Small intestine (tissue), 7 donors: ENCODE measurements around the gene HMGN5. TPM values are rescaled to one million over a fixed set of nuclear protein-coding genes. Genes with fewer than 3 reads are reported as not detected.

ENCODE experiments used
- DNase-seq, 2 donors: peaks; one replicate each; pipeline versions ENCODE4 v3.0.0 to v3.0.0-alpha.2; 2013
- FAIRE-seq: peaks from 2 replicates; lab custom pipeline; 2012; peaks lifted over from hg19 to GRCh38; lab: Jason Lieb, UNC
- H3K27ac ChIP-seq, 3 donors: one replicate each; pipeline ENCODE4 v1.5.1; 2013; ENCODE audit warnings: low read length in 2 of 3, mild to moderate bottlenecking in 2 of 3, control low read depth in 1 of 3, inconsistent platforms in 1 of 3, low read depth in 1 of 3, moderate library complexity in 1 of 3
- H3K27me3 ChIP-seq, 3 donors: one replicate each; pipeline ENCODE4 v1.6.1; 2013; ENCODE audit warnings: low read length in 3 of 3, inconsistent platforms in 1 of 3; ENCODE audit not compliant: control insufficient read depth in 3 of 3, insufficient read depth in 3 of 3
- H3K36me3 ChIP-seq, 3 donors: one replicate each; pipeline ENCODE4 v1.6.1; 2013; ENCODE audit warnings: low read length in 3 of 3, inconsistent platforms in 1 of 3, low read depth in 1 of 3, mild to moderate bottlenecking in 1 of 3, moderate library complexity in 1 of 3; ENCODE audit not compliant: control insufficient read depth in 3 of 3, insufficient read depth in 2 of 3
- H3K4me1 ChIP-seq, 3 donors: one replicate each; pipeline ENCODE4 v1.6.1; 2013; ENCODE audit warnings: low read length in 2 of 3, inconsistent platforms in 1 of 3, low read depth in 1 of 3, mild to moderate bottlenecking in 1 of 3, moderate library complexity in 1 of 3; ENCODE audit not compliant: control insufficient read depth in 3 of 3, insufficient read depth in 2 of 3
- H3K4me3 ChIP-seq, 3 donors: one replicate each; pipeline ENCODE4 v1.5.1; 2013; ENCODE audit warnings: low read length in 3 of 3, control low read depth in 1 of 3, inconsistent platforms in 1 of 3, low read depth in 1 of 3, mild to moderate bottlenecking in 1 of 3, moderate library complexity in 1 of 3
- H3K9me3 ChIP-seq, 2 donors: one replicate each; pipeline ENCODE4 v1.6.1; 2013; ENCODE audit warnings: low read depth in 1 of 2, low read length in 1 of 2; ENCODE audit not compliant: control insufficient read depth in 2 of 2, insufficient read depth in 1 of 2
- WGBS, 3 donors: extraction: QIAGEN DNeasy Blood & Tissue Kit; methylation state at CpG; one replicate each; pipeline ENCODE4 v1.1.7; 2013; 5-methylcytosine and 5-hydroxymethylcytosine counted together
- polyA plus RNA-seq, 4 donors: library from polyadenylated mRNA; stranded (reverse) in 3 of 4; unstranded in 1 of 4; fragments of 200-250 nt in 3 of 4; fragments of 120-200 nt in 1 of 4; gene quantifications; one replicate each; pipeline versions ENCODE4 v1.2.1 to v1.2.3, GENCODE V29; 2013
- donor health status: healthy with polysubstance abuse.
- donor health status: control.
- donor health status: control.
- donor health status: Bipolar disorder and iron deficiency.
- donor health status: healthy.

Gene HMGN5
- polyA plus RNA-seq, 4 donors, result 10.8 to 32.0 (median 17.7) TPM

- no peaks in the 10 kb centered on the region for H3K4me1 ChIP-seq
- FAIRE-seq, result no peak
- WGBS, 3 donors, result 67 to 86% (median 71%) methylated on average over 1 to 2 of the region's 2 CpGs
- peak overlapping the region in 1 of 3 donors; percentile 74 for H3K27ac ChIP-seq
- H3K36me3 ChIP-seq, result no peaks in the 10 kb centered on the region
- H3K9me3 ChIP-seq, result peaks cover 0 to 2% of the 10 kb centered on the region in 2 donors
- no peaks in the 10 kb centered on the region for H3K27me3 ChIP-seq
- H3K4me3 ChIP-seq, result no peak overlapping the region
- no peak for DNase-seq
Observed at GRCh38 chrX:81229901-81230300, 28.2 kb upstream of the HMGN5 start.

GRCh38 chrX:81229229-81229628 lies 27.5 kb upstream of the HMGN5 start:
- no peaks in the 10 kb centered on the region for H3K4me1 ChIP-seq
- peak overlapping the region in 1 of 3 donors; percentile 5 for H3K4me3 ChIP-seq
- H3K9me3 ChIP-seq, result peaks cover 0 to 2% of the 10 kb centered on the region in 2 donors
- DNase-seq (peak; percentile 5 to 81), FAIRE-seq (no peak)
- H3K27ac ChIP-seq, result peak overlapping the region in 2 of 3 donors; percentile 14 to 74
- H3K27me3 ChIP-seq, result no peaks in the 10 kb centered on the region
- no peaks in the 10 kb centered on the region for H3K36me3 ChIP-seq
- 33 to 56% (median 37%) methylated on average over 2 to 3 of the region's 3 CpGs for WGBS, 3 donors

- no peak overlapping the region for H3K27ac ChIP-seq
- no peaks in the 10 kb centered on the region for H3K27me3 ChIP-seq
- H3K4me1 ChIP-seq, result no peaks in the 10 kb centered on the region
- no peaks in the 10 kb centered on the region for H3K9me3 ChIP-seq
- H3K4me3 ChIP-seq, result no peak overlapping the region
- DNase-seq (no peak), FAIRE-seq (no peak)
- H3K36me3 ChIP-seq, result no peaks in the 10 kb centered on the region
- 63 to 86% (median 74%) methylated on average over 1 of the region's 1 CpG for WGBS, 3 donors
Observed at GRCh38 chrX:81215685-81216084, 14.0 kb upstream of the HMGN5 start.

GRCh38 chrX:81208916-81209315 lies 7.2 kb upstream of the HMGN5 start:
- H3K4me3 ChIP-seq, result no peak overlapping the region
- H3K27me3 ChIP-seq, result no peaks in the 10 kb centered on the region
- DNase-seq (no peak), FAIRE-seq (no peak)
- 73 to 93% (median 86%) methylated on average over 8 of the region's 8 CpGs for WGBS, 3 donors
- H3K36me3 ChIP-seq, result no peaks in the 10 kb centered on the region
- no peak overlapping the region for H3K27ac ChIP-seq
- H3K9me3 ChIP-seq, result no peaks in the 10 kb centered on the region
- no peaks in the 10 kb centered on the region for H3K4me1 ChIP-seq

- 21 to 25% (median 23%) methylated on average over 1 of the region's 1 CpG for WGBS, 3 donors
- Histone ChIP-seq H3K4me1 (no peaks in the 10 kb centered on the region), H3K4me3 (no peak overlapping the region), H3K27me3 (no peaks in the 10 kb centered on the region), H3K27ac (no peak overlapping the region), H3K9me3 (no peaks in the 10 kb centered on the region), H3K36me3 (no peaks in the 10 kb centered on the region)
- no peak for FAIRE-seq
- no peak for DNase-seq
Observed at GRCh38 chrX:81206476-81206875, 4.8 kb upstream of the HMGN5 start.

GRCh38 chrX:81205551-81205950 lies 3.8 kb upstream of the HMGN5 start:
- Histone ChIP-seq H3K27ac (no peak overlapping the region), H3K36me3 (no peaks in the 10 kb centered on the region), H3K27me3 (no peaks in the 10 kb centered on the region), H3K4me3 (no peak overlapping the region), H3K9me3 (no peaks in the 10 kb centered on the region), H3K4me1 (no peaks in the 10 kb centered on the region)
- no peak for FAIRE-seq
- 74 to 95% (median 87%) methylated on average over 2 of the region's 2 CpGs for WGBS, 3 donors
- no peak for DNase-seq

GRCh38 chrX:81202943-81203342 lies 1.2 kb upstream of the HMGN5 start:
- H3K27me3 ChIP-seq, result no peaks in the 10 kb centered on the region
- peak overlapping the region in 2 of 3 donors; percentile 47 to 91 for H3K4me3 ChIP-seq
- H3K27ac ChIP-seq, result peak overlapping the region in 1 of 3 donors; percentile 88
- DNase-seq (peak in 1 of 2 donors; percentile 9), FAIRE-seq (no peak)
- H3K4me1 ChIP-seq, result no peaks in the 10 kb centered on the region
- H3K36me3 ChIP-seq, result no peaks in the 10 kb centered on the region
- WGBS, 3 donors, result 0 to 14% (median 0%) methylated on average over 1 of the region's 1 CpG
- H3K9me3 ChIP-seq, result no peaks in the 10 kb centered on the region

- H3K27ac ChIP-seq, result peak overlapping the region in 2 of 3 donors; percentile 78 to 88
- H3K9me3 ChIP-seq, result no peaks in the 10 kb centered on the region
- 1 to 31% (median 12%) methylated on average over 8 of the region's 8 CpGs for WGBS, 3 donors
- FAIRE-seq (no peak), DNase-seq (peak in 1 of 2 donors; percentile 19)
- no peaks in the 10 kb centered on the region for H3K27me3 ChIP-seq
- peak overlapping the region; percentile 47 to 91 (median 53) for H3K4me3 ChIP-seq
- H3K36me3 ChIP-seq, result no peaks in the 10 kb centered on the region
- H3K4me1 ChIP-seq, result no peaks in the 10 kb centered on the region
Observed at GRCh38 chrX:81202456-81202819, 725 bp upstream of the HMGN5 start.

- peak overlapping the region in 1 of 3 donors; percentile 91 for H3K4me3 ChIP-seq
- H3K36me3 ChIP-seq, result no peaks in the 10 kb centered on the region
- H3K27ac ChIP-seq, result peak overlapping the region in 2 of 3 donors; percentile 32 to 88
- no peaks in the 10 kb centered on the region for H3K4me1 ChIP-seq
- DNase-seq (peak; percentile 0 to 10), FAIRE-seq (no peak)
- 45 to 52% (median 50%) methylated on average over 1 of the region's 1 CpG for WGBS, 3 donors
- H3K27me3 ChIP-seq, result no peaks in the 10 kb centered on the region
- H3K9me3 ChIP-seq, result no peaks in the 10 kb centered on the region
Observed at GRCh38 chrX:81201071-81201470, 642 bp downstream of the HMGN5 start.
